Effector memory CD4-positive, alpha-beta T cell (primary cell): ENCODE measurements around the gene TBC1D2B.

Experiments
- DNase-seq, 3 donors: peaks; one replicate each; pipeline ENCODE4 v3.0.0-alpha.2; 2020
- H3K27ac ChIP-seq: 2 replicates; pipeline ENCODE4 v1.7.0; 2013; ENCODE audit warnings: mild to moderate bottlenecking, low read length, moderate library complexity; ENCODE audit not compliant: insufficient read depth, poor library complexity, severe bottlenecking
- H3K27me3 ChIP-seq: replicated peaks from 2 replicates; pipeline ENCODE4 v1.7.0; 2013; ENCODE audit warnings: mild to moderate bottlenecking, low read length; ENCODE audit not compliant: insufficient read depth, control insufficient read depth, poor library complexity, severe bottlenecking
- H3K36me3 ChIP-seq: 2 replicates; pipeline ENCODE4 v1.7.0; 2013; ENCODE audit warnings: mild to moderate bottlenecking, low read length, moderate library complexity; ENCODE audit not compliant: control insufficient read depth, insufficient read depth
- H3K4me1 ChIP-seq: 2 replicates; pipeline ENCODE4 v1.7.0; 2013; ENCODE audit warnings: low read length, mild to moderate bottlenecking; ENCODE audit not compliant: control insufficient read depth, insufficient read depth, poor library complexity, severe bottlenecking
- H3K4me3 ChIP-seq: 2 replicates; pipeline ENCODE4 v1.7.0; 2013; ENCODE audit warnings: low read length, low read depth, mild to moderate bottlenecking; ENCODE audit not compliant: insufficient read depth, poor library complexity, severe bottlenecking
- H3K9me3 ChIP-seq: 2 replicates; pipeline ENCODE4 v1.7.0; 2013; ENCODE audit warnings: mild to moderate bottlenecking, low read length, moderate library complexity; ENCODE audit not compliant: control insufficient read depth

TBC1D2B gene

DNA sequence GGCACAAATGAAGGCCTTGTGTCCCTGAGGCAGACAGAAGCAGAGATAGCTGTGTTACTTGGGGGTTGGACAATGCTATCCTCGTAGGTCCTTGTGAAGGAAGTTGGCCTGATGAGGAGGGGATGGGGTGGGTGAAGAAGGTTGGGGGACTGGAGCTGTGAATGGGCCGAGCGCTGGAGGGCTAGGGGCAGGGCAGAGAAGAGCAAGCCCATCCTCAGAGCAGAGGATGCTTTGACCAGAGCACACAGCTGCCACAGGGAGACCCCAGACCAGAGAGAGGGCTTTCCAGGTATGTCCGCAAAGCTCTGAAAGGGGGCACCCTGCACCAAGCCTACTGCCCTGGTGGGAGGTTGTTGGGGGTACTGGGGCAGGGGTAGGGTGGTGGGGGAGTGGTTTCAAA, 5.7 kb upstream of the TBC1D2B start:
- Histone ChIP-seq H3K4me1 (no peaks in the 10 kb centered on the region), H3K9me3 (no peaks in the 10 kb centered on the region), H3K27me3 (no peaks in the 10 kb centered on the region), H3K4me3 (no peak overlapping the region), H3K36me3 (no peaks in the 10 kb centered on the region), H3K27ac (no peak overlapping the region)
- DNase-seq = no peak

- Histone ChIP-seq H3K9me3 (no peaks in the 10 kb centered on the region), H3K4me3 (no peak overlapping the region), H3K4me1 (no peaks in the 10 kb centered on the region), H3K36me3 (no peaks in the 10 kb centered on the region), H3K27ac (no peak overlapping the region), H3K27me3 (no peaks in the 10 kb centered on the region)
- no peak for DNase-seq
These were observed 5.2 kb upstream of the TBC1D2B start for GRCh38 chr15:78082743-78083110.

DNA sequence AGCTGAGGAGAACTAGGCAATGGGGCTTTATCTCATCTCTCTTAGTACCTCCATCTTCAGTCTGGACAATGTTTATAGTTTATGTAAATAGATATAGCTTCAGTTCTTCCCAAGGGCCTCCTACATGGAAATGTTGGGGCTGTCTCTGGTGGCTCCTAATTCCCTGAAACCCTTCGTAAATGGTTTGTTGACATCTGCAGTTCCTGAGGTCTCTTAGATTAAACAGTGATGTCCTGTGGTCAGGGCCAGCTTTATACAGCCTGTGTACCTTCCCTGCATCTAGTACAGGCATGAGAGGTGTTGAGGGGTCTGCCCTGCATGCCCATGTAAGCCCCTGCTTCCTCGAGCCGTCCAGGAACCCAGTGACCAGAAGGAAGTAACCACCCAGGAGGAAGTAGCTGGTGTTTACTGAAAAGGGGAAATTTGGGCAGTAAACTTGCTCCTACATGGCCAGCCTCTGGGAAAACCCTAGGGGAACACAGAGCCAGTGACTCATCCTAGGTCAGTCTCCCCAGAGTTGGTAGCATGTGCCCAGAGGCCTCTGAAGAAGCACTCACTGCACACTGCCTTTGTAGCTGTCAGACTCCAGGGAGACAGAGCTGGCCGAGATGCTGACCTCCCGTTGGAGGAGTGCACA, 4.7 kb upstream of the TBC1D2B start:
- H3K4me3 ChIP-seq = no peak overlapping the region
- no peak for DNase-seq

GRCh38 chr15:78080088-78080460, 2.6 kb upstream of the TBC1D2B start:
- no peaks in the 10 kb centered on the region for H3K9me3 ChIP-seq
- no peak overlapping the region for H3K27ac ChIP-seq
- no peaks in the 10 kb centered on the region for H3K36me3 ChIP-seq
- no peak for DNase-seq
- H3K27me3 ChIP-seq = no peaks in the 10 kb centered on the region
- no peak overlapping the region for H3K4me3 ChIP-seq
- peaks cover 9% of the 10 kb centered on the region for H3K4me1 ChIP-seq

More for the DNA sequence above, 4.7 kb upstream of the TBC1D2B start:
- H3K27ac ChIP-seq = no peak overlapping the region
- no peaks in the 10 kb centered on the region for H3K36me3 ChIP-seq
- H3K9me3 ChIP-seq = no peaks in the 10 kb centered on the region
- no peaks in the 10 kb centered on the region for H3K27me3 ChIP-seq
- H3K4me1 ChIP-seq = no peaks in the 10 kb centered on the region

DNA sequence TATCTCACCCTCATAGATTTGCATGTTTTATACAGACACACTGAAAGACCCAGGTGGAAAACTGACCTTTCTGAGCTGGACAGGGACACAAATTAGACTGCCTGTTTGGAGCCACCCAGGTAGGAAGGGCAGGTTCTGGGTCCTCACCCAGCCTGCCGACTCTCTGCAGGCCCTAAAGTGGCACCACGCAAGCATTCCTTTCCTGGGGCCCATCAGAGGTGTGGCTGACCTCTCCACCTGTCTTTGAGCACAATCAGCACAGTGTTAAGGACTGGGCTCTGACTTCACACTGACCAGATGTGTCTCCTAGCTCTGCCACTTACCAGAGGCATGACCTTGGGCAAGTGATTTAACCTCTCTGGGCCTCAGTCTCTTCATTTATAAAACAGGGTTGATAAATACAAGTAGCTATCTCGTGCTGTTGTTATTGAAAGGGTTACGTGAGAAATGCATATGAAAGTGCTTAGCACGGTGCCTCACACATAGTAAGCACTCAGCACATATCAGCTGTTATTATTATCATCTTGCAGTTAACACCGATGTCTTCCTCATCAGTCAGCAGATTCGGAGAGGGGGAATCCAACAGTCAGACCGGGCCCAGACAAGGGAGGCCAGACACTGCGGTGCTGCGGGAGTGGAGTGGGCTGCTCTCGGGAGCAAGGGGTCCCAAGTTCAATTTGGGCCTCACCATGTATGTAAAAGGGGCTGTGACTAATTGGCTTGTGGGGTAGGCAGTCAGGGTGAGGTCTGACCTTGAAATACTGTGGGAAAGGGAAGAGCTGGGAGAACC, 2.0 kb upstream of the TBC1D2B start:
- no peaks in the 10 kb centered on the region for H3K27me3 ChIP-seq
- no peak for DNase-seq
- H3K27ac ChIP-seq = no peak overlapping the region
- no peaks in the 10 kb centered on the region for H3K36me3 ChIP-seq
- peaks cover 9% of the 10 kb centered on the region for H3K4me1 ChIP-seq
- no peaks in the 10 kb centered on the region for H3K9me3 ChIP-seq
- H3K4me3 ChIP-seq = no peak overlapping the region

DNA sequence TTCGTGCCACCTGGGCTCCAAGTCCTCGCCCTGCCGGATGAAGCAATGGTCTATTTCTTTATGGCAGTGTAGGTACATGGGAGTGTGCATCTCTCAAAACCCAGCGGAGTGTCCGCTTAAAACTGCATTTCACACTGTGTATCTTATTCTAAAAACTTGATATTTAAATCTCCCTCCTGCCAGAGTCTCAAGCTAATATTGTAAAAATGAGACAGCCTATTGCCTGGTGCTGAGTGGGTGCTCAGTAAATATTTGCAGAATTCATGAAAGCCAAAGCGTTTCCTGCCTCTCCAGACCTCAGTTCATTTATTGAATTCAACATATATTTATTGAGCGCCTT, 330 bp upstream of the TBC1D2B start:
- Histone ChIP-seq H3K27ac (peak overlapping the region; percentile 48), H3K4me3 (peak overlapping the region; percentile 66), H3K27me3 (no peaks in the 10 kb centered on the region), H3K36me3 (no peaks in the 10 kb centered on the region), H3K4me1 (peaks cover 13% of the 10 kb centered on the region), H3K9me3 (no peaks in the 10 kb centered on the region)
- DNase-seq = no peak

DNA sequence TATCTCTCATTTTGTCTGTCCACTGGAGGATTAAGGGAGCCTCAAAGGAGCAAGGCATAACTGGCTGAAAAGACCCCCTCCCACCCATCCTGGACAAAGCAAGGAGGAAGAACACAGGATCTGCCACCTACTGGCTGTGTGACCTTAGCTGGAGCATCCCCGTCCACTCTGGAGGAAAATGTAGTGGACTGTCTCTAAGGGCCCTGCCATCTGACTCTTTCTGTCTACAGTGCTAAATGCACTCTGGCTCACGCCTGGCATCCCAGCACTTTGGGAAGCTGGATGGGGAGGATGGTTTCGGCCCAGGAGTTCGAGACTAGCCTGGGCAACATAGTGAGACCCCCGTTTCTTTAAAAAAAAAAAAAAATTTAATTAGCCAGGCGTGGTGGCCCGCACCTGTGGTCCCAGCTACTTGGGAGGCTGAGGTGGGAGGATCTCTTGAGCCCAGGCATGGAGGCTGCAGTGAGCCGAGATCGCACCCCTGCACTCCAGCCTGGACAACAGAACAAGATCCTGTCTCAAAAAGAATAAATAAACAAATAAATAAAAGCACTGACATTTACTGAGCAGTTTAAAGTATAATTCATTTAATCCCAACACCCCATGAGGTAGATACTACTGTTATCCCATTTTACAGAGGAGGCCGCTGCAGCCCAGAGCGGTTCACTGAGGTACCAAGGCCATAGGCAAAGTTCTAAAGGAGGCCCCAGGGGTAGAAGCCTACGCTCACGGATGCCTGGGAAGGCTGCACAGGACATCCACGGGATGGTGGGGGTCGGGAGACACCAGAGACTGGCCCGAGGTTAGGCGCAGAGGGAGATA, 1.1 kb downstream of the TBC1D2B start:
- Histone ChIP-seq H3K36me3 (no peaks in the 10 kb centered on the region), H3K4me3 (peak overlapping the region; percentile 87), H3K9me3 (no peaks in the 10 kb centered on the region), H3K27ac (peak overlapping the region; percentile 72), H3K27me3 (no peaks in the 10 kb centered on the region), H3K4me1 (peaks cover 22% of the 10 kb centered on the region)
- DNase-seq = no peak

GRCh38 chr15:78075490-78076230, 1.9 kb downstream of the TBC1D2B start:
- no peak for DNase-seq
- peaks cover 25% of the 10 kb centered on the region for H3K4me1 ChIP-seq
- no peaks in the 10 kb centered on the region for H3K27me3 ChIP-seq
- H3K9me3 ChIP-seq = no peaks in the 10 kb centered on the region
- H3K4me3 ChIP-seq = peak overlapping the region; percentile 87
- H3K36me3 ChIP-seq = no peaks in the 10 kb centered on the region
- H3K27ac ChIP-seq = peak overlapping the region; percentile 72

DNA sequence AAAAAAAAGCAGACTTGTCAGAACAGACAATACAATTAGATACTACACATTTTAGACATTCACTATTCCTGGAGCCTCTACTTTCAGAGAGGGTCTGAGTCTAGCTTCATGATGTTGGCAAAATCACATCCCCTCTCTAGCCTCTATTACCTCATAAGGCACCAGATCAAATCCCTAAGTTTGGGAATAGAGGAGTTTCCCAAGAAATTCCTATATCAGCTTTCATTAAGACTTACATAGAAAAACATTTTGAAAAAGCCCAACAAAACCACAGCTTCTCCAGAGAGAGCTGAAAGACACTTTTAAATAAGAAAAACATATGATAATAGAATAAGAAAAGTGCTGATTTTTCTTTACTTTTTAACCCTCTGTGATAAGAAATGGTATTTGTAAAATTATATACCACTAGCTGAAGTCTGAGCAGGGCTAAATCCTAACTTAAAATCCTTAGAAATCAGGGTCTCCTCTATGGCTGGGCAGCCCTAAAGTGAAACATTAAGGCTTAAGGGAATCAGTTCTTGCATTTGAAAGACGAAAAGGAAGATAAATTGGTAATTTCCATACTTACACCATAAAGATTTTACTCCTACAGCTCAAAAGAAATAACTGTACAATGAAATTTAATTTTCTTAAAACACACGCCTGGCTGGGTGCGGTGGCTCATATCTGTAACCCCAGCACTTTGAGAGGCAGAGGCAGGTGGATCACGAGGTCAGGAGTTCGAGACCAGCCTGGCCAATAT, 4.3 kb downstream of the TBC1D2B start:
- no peak overlapping the region for H3K4me3 ChIP-seq
- peak overlapping the region; percentile 36 for H3K27ac ChIP-seq
- H3K9me3 ChIP-seq = no peaks in the 10 kb centered on the region
- H3K27me3 ChIP-seq = no peaks in the 10 kb centered on the region
- DNase-seq = no peak
- peaks cover 48% of the 10 kb centered on the region for H3K4me1 ChIP-seq
- H3K36me3 ChIP-seq = no peaks in the 10 kb centered on the region
